GM21515 (cell line): ENCODE data around the gene SLC39A9.

Source experiments
- ATAC-seq: cut with Tn5 transposase; IDR thresholded peaks from one replicate; pipeline ENCODE4 v1.9.1; 2021; ENCODE audit not compliant: unreplicated experiment

SLC39A9 gene

DNA sequence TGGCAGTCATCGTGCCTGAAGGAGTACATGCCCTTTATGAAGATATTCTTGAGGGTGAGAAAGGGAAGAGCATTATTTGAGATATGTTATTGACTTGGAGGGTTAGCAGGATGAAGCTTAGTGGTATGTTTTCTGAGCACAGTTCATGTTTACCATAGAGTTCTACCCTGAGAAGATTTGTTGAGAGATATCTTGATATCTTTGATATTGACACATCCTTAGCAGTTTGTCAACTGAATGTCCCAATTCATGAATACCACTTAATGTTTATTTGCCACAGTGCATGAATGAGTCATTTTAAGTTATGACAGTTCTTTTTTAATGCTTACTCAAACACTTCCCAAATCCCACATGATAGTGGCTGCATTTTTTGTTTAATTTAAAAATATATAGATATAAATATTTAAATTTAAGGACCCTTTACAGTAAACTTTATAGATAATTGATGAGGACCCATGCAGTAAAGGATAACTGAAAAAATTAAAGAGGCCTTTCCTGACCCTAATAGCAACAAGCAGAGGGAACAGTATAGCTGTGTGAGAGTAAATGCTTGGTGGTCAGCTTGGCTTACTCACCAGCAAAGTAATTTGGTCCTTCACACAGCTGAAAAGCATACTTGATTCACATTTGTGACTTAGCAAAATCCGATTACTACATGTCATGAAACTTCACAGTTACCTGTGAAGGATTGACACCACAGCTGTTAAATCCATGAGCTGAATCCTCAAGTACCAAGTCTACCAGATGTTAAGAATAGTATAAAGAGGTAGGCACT, 25.8 kb downstream of the SLC39A9 start:
- no peak for ATAC-seq

DNA sequence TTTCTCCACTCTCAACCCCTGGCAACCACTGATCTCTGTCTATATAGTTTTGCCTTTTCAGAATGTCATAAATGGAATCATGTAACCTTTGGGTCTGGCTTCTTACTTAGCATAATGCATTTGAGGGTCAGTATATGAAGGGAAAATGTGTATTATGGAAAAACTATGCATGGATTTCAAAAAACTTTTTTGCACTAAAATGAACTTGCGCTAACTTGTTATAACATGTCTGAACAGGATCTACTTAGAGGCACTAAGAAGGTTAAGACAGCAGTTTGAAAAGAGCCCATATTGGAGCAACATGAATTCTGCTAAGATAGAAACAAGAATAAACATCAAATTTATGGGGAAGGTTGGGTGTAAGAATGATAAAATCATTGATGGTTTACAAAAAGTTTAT, 29.1 kb downstream of the SLC39A9 start:
- no peak for ATAC-seq

GRCh38 chr14:69428289-69428998, 30.0 kb downstream of the SLC39A9 start:
- ATAC-seq: no peak

DNA sequence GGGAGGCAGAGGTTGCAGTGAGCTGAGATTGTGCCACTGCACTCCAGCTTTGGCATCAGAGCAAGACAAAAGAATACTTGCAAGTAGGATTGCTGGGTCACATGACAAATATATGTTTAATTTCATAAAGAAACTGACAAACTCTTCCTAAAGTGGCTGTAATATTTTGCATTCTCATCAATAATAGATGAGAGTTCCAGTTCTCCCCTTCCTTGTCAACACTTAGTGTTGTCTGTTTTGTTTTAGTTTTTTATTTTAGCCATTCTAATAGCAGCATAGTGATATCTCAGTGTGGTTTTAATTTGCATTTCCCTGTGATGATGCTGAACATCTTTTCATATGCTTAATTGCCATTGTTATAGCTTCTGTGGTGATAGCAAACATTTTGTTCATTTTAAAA, 31.2 kb downstream of the SLC39A9 start:
- no peak for ATAC-seq

- ATAC-seq: no peak
These were observed 31.9 kb downstream of the SLC39A9 start for GRCh38 chr14:69430306-69430939.

GRCh38 chr14:69432364-69432763, 33.9 kb downstream of the SLC39A9 start:
- ATAC-seq: no peak

- ATAC-seq: no peak
These were observed 41.2 kb downstream of the SLC39A9 start for GRCh38 chr14:69439521-69440270.

DNA sequence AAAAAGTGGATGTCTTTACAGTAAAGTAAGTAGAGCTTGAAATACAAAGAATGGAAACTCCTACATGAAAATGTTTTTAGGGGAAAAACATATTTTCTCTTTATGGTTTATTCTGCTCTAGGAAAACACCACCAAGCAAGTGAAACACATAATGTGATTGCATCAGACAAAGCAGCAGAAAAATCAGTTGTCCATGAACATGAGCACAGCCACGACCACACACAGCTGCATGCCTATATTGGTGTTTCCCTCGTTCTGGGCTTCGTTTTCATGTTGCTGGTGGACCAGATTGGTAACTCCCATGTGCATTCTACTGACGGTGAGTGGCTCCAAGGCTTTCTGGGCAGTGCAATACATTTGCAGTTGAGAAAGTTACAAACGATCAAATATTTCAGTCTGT, 43.5 kb downstream of the SLC39A9 start:
- peak; percentile 78 for ATAC-seq

DNA sequence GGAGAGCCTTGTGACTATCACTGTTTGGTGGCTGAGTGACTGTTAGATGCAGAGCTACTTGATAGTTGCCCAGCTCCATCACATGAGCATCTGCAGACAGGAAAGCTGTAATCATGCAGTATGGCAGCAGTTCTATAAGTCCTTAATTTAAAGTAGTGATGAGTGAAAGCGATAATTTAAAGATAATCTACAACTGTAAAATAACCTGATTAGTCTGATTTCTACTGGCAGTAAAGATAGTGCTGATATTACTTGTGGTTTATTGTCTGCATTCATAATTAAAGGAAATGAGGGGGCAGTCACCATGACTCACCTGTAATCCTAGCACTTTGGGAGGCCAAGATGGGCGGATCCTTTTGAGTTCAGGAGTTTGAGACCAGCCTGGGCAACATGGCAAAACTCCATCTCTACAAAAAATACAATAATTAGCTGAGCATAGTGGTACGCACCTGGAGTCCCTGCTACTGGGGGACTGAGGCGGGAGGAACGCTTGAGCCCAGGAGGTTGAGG, 44.9 kb downstream of the SLC39A9 start:
- no peak for ATAC-seq

DNA sequence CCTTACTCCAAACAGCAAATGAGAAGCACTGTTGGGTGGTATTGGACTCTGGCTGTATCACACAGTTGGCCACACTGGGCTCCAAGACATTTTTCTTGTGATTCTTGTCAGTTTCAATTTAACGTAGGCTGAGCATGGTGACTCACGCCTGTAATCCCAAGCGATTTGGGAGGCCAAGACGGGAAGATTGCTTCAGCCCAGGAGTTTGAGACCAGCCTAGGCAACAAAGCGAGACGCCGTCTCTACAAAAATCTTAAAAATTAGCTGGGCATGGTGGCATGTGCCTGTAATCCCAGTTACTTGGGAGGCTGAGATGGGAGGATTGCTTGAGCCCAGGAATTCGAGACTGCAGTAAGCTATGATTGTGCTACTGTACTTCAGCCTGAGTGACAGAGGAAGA, 50.7 kb downstream of the SLC39A9 start:
- no peak for ATAC-seq

DNA sequence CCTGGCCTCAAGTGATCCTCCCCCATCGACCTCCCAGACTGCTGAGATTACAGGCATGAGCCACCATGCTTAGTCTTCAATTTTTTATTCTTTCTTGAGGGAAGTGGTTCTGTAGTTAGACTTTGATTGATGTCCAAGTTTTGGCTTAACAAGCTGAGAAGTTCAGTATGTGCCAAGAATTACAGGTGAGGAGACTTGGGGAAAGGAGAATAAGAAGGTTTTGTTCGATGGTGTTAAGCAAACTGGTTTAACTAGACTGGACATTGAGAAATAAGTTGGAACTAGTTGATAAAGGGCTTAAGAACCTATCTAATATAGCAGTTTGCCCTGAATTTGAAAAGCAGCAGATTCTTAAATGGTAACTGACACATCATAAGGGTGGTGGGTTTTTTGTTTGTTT, 53.4 kb downstream of the SLC39A9 start:
- no peak for ATAC-seq

- ATAC-seq: no peak
These were observed 59.9 kb downstream of the SLC39A9 start for GRCh38 chr14:69458350-69458749.

DNA sequence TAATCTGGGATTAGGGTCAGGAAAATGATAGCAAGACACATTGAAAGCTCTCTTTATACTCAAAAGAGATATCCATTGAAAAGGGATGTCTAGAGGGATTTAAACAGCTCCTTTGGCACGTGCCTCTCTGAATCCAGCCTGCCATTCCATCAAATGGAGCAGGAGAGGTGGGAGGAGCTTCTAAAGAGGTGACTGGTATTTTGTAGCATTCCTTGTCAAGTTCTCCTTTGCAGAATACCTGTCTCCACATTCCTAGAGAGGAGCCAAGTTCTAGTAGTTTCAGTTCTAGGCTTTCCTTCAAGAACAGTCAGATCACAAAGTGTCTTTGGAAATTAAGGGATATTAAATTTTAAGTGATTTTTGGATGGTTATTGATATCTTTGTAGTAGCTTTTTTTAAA, 60.6 kb downstream of the SLC39A9 start:
- ATAC-seq: no peak

- no peak for ATAC-seq
These were observed 61.7 kb downstream of the SLC39A9 start for GRCh38 chr14:69460093-69460701.

DNA sequence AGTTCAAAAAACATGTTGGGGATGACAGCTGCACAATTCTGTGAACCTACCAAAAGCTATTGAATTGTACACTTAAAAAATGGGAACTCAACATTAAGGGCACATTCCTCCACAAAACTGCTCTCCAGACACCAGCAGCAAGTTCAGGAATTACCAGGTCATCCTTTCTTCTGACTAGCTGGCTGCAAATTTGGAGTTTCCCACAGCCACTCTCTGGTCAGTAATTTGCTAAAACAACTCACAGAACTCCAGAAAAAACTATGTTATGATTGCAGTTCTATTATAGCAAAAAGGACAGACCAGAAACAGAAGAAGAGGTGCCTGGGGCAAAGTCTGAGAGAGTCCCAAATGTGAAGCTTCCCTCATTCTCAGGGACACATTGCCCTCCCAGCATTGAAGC, 65.9 kb downstream of the SLC39A9 start:
- no peak for ATAC-seq

- ATAC-seq: no peak
These were observed 66.3 kb downstream of the SLC39A9 start for GRCh38 chr14:69464829-69465228.

DNA sequence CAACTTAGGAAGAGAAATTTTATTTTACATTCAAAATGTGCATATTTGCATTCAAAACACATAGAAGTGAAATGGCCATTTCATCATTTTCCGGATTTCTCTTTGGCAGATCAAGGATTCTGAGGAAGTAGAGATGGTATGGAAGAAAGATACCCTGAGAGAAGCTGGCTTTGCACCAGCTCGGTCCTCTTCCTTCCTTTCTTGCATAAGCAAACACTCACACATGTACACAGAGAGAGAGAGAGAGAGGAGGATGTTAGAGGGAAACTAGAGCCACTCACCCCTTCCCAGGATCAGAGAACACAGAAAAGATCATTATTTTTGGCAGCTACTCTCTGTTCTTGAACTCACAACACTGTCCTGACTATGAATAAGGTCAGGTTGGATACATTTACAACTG, 70.5 kb downstream of the SLC39A9 start:
- no peak for ATAC-seq

DNA sequence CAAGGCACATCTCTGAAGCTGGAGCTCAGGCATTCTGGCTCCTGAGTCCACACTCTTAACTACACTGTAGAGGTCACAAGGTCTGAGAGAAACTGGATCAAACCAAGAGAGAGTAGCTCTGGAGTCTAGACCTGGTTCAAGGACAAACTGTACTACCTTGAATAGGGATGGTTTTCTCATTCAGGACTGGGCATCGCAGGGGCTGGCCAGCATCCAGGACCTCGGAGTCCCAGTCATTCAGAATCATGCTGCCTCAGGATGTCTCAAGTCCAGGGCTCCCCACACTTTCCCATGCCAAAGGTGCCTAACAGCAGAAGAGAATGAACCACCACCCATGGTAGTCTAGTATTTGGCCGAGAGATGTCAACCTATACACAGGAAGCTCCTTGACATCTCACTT, 72.9 kb downstream of the SLC39A9 start:
- no peak for ATAC-seq

DNA sequence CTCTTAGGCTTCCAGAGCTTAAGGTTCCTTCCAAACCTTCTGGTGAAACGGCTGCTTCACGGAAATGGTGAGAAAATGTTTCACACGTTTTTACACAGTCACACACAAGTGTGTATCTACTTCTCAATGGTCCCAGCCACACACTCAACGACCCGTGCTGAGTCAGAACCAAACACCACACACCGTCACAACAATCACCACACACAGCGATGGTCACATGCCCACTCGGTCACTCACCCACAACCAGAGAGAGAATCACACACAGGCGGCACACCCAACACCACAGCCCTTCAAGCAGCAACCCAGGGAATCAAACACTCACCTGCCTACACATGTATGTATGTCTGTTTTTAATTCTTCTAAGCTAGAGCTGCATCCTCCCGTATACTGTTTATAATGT, 73.4 kb downstream of the SLC39A9 start:
- ATAC-seq: no peak

DNA sequence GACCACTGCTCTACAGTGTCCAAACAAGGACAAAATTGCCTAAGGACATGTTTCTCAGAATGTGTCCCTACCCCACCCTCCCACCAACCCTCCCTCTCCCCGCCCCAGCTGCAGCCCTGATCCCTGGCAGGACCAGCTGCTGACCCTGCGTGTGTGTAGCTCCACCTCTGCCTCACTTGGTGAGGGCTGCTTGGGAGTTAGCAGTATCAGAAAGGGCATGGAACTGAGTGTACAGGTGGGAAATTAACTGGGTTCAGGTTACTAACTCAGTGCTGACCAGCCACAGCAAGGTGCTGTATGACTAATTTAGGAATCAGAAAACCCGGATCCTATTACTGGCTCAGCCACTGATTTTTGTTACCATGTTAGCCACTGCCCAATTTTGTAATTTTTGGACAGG, 74.8 kb downstream of the SLC39A9 start:
- no peak for ATAC-seq

DNA sequence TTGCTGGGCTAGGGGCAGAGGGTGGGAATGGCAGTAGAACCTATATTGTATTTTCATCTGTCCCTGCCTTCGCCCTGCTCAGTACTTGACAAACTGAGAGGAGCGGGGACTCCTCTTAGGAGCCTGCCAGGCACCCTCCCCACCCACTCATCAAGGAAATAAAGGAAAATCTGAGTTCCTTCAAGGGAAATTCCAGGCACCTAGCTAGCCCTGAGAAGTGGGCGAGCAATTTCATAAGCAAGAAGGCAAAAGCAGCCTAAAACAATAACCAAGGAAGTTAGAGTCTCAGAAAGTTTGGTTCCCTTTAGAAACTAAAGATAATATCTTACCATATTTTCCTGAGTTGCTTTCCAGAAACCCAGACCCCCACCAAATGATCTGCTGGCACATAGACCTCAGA, 75.5 kb downstream of the SLC39A9 start:
- no peak for ATAC-seq
